Effector memory CD4-positive, alpha-beta T cell (primary cell): Measurements from ENCODE around the gene RPS6KA1.

Experiments
- DNase-seq, 3 donors: peaks; one replicate each; pipeline ENCODE4 v3.0.0-alpha.2; 2020
- H3K27ac ChIP-seq: 2 replicates; pipeline ENCODE4 v1.7.0; 2013; ENCODE audit warnings: mild to moderate bottlenecking, low read length, moderate library complexity; ENCODE audit not compliant: insufficient read depth, poor library complexity, severe bottlenecking
- H3K27me3 ChIP-seq: replicated peaks from 2 replicates; pipeline ENCODE4 v1.7.0; 2013; ENCODE audit warnings: mild to moderate bottlenecking, low read length; ENCODE audit not compliant: insufficient read depth, control insufficient read depth, poor library complexity, severe bottlenecking
- H3K36me3 ChIP-seq: 2 replicates; pipeline ENCODE4 v1.7.0; 2013; ENCODE audit warnings: mild to moderate bottlenecking, low read length, moderate library complexity; ENCODE audit not compliant: control insufficient read depth, insufficient read depth
- H3K4me1 ChIP-seq: 2 replicates; pipeline ENCODE4 v1.7.0; 2013; ENCODE audit warnings: low read length, mild to moderate bottlenecking; ENCODE audit not compliant: control insufficient read depth, insufficient read depth, poor library complexity, severe bottlenecking
- H3K4me3 ChIP-seq: 2 replicates; pipeline ENCODE4 v1.7.0; 2013; ENCODE audit warnings: low read length, low read depth, mild to moderate bottlenecking; ENCODE audit not compliant: insufficient read depth, poor library complexity, severe bottlenecking
- H3K9me3 ChIP-seq: 2 replicates; pipeline ENCODE4 v1.7.0; 2013; ENCODE audit warnings: mild to moderate bottlenecking, low read length, moderate library complexity; ENCODE audit not compliant: control insufficient read depth

The RPS6KA1 gene

DNA sequence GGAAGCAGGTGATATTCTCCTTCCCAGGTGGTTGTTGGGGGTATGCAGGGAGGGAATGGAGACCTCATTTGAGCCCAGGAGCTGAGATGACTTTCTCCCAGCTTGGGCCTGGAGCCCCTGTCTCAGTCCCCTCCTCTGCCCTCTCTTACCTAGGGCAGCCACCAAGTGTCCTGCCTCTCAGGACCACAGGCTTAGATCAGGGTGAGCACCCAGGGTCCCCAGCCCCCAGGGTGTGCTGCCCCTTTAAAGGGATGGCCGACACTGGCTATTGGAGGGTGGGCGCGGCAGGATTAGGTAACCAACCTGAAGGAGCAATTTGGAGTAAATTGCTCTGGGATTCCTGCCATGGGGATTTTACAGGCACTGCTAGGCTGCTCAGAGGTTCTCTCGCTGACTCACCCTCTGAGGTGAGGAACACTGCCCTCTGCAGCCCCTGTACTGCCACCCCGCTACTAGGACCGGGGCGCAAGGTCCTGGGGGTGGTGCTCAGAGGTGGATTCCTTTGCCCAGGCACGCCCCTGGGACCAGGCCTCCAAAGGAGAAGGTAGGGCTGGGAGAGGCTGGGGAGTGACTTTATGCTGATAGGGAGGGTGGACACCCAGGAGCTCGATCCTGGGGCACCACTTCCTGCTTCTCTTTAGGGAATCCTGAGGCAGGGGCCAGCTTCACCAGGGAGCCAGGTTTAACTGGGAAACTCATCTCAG is 1.5 kb downstream of the RPS6KA1 start:
- H3K27ac ChIP-seq: no peak overlapping the region
- H3K4me3 ChIP-seq: no peak overlapping the region
- no peak for DNase-seq
- no peaks in the 10 kb centered on the region for H3K27me3 ChIP-seq
- peaks cover 31% of the 10 kb centered on the region for H3K4me1 ChIP-seq
- no peaks in the 10 kb centered on the region for H3K9me3 ChIP-seq
- H3K36me3 ChIP-seq: no peaks in the 10 kb centered on the region

GRCh38 chr1:26531651-26532131 is 2.1 kb downstream of the RPS6KA1 start:
- no peak overlapping the region for H3K4me3 ChIP-seq
- H3K4me1 ChIP-seq: peaks cover 31% of the 10 kb centered on the region
- H3K9me3 ChIP-seq: no peaks in the 10 kb centered on the region
- no peaks in the 10 kb centered on the region for H3K27me3 ChIP-seq
- no peak overlapping the region for H3K27ac ChIP-seq
- no peaks in the 10 kb centered on the region for H3K36me3 ChIP-seq
- no peak for DNase-seq

- Histone ChIP-seq H3K4me1 (peaks cover 36% of the 10 kb centered on the region), H3K27me3 (no peaks in the 10 kb centered on the region), H3K27ac (no peak overlapping the region), H3K9me3 (no peaks in the 10 kb centered on the region), H3K4me3 (no peak overlapping the region), H3K36me3 (peaks cover 5% of the 10 kb centered on the region)
- DNase-seq: no peak
These were observed 4.5 kb downstream of the RPS6KA1 start for GRCh38 chr1:26533951-26534509.

DNA sequence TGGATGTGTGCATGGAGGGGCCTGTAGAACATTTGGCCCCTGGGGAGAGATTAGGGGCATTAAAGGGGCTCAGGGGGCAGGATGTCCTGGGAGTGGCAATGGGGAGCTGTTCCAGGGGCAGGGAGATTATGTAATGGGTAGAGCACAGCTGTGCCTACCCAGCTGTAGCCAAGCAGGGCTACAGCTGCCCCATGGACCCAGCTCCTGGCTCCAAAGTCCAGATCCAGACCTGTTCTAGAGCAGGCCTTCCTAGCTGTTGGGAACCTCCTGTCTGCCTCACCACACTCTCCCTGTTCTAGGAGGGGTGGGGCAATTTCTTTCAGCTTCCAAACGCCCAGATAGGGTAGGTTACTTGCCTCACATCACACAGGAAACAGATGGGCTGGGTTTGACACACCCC is 5.6 kb downstream of the RPS6KA1 start:
- Histone ChIP-seq H3K4me1 (peaks cover 45% of the 10 kb centered on the region), H3K27ac (no peak overlapping the region), H3K27me3 (no peaks in the 10 kb centered on the region), H3K36me3 (peaks cover 5% of the 10 kb centered on the region), H3K9me3 (no peaks in the 10 kb centered on the region), H3K4me3 (no peak overlapping the region)
- DNase-seq: no peak

DNA sequence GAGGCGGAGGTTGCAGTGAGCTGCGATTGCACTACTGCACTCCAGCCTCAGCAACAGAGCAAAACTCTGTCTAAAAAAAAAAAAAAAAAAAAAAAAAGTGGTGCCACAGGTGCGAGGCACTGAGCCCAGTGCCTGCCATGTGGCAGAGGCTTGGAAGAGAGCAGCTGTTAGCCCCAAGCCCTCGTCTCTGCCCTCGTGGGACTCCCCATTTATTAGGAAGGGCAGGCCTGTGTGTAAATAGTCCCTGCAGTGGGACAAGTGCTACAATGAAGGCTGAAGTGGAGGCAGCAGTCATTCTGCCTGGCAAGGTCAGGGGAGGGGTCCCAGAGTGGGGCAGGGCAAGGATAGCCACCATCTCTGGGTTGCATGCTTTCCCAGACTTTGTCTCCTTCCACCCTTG is 6.5 kb downstream of the RPS6KA1 start:
- H3K9me3 ChIP-seq: no peaks in the 10 kb centered on the region
- no peak overlapping the region for H3K4me3 ChIP-seq
- peaks cover 42% of the 10 kb centered on the region for H3K4me1 ChIP-seq
- peaks cover 5% of the 10 kb centered on the region for H3K36me3 ChIP-seq
- no peaks in the 10 kb centered on the region for H3K27me3 ChIP-seq
- H3K27ac ChIP-seq: no peak overlapping the region
- DNase-seq: no peak

GRCh38 chr1:26536521-26536920 is 7.0 kb downstream of the RPS6KA1 start:
- Histone ChIP-seq H3K9me3 (no peaks in the 10 kb centered on the region), H3K4me3 (no peak overlapping the region), H3K4me1 (peaks cover 41% of the 10 kb centered on the region), H3K27ac (no peak overlapping the region), H3K36me3 (peaks cover 5% of the 10 kb centered on the region), H3K27me3 (no peaks in the 10 kb centered on the region)
- no peak for DNase-seq

GRCh38 chr1:26537951-26538352 is 8.4 kb downstream of the RPS6KA1 start:
- Histone ChIP-seq H3K27ac (no peak overlapping the region), H3K4me3 (no peak overlapping the region), H3K4me1 (peaks cover 55% of the 10 kb centered on the region), H3K36me3 (peaks cover 5% of the 10 kb centered on the region), H3K27me3 (no peaks in the 10 kb centered on the region), H3K9me3 (no peaks in the 10 kb centered on the region)
- no peak for DNase-seq

DNA sequence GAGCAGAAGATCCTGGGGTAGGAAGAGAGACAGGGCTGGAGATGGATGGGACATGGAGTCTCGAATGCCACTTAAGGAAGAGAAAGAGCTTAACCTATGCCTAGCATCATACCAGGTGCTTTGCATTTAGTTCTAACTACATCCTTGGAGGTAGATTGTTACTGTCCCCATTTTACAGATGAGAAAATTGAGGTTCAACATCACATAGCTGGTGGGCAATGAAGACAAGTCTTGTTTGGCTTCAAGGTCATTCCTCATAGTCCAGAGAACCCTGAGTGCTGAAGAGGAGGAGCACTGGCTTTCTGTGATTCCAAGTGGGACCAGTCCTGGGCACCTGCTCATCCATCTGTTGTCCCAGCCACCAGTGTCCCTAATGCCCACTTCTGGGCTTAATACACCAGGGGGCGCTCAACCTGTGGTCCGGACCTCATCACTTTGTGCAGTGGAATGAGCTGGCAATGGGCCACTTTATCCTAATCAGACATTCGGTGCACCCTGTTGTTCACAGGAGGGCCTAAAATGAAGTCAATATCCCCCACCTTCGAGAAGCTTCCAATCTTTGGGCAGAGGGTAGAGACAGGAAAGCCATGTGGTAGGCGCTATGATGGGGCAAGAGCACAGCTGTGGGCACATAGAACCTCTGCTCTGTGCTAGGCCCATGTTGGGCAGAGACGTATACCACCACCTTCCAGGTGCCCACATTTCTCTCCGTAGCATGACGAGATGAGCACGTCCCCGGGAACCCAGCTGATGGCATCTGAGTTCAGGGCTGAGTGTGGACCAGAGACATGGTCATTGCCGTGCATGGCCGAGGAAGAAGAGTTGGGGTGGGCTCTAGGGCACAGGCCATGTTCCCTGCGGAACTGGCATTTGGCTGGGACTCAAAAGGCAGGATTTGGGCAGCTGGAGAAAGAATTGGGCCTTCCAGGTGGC is 9.2 kb downstream of the RPS6KA1 start:
- no peaks in the 10 kb centered on the region for H3K9me3 ChIP-seq
- H3K4me1 ChIP-seq: peaks cover 62% of the 10 kb centered on the region
- H3K27me3 ChIP-seq: no peaks in the 10 kb centered on the region
- peak in 2 of 3 donors; percentile 11 to 45 for DNase-seq
- H3K4me3 ChIP-seq: no peak overlapping the region
- peak overlapping the region; percentile 64 for H3K27ac ChIP-seq
- peaks cover 5% of the 10 kb centered on the region for H3K36me3 ChIP-seq

DNA sequence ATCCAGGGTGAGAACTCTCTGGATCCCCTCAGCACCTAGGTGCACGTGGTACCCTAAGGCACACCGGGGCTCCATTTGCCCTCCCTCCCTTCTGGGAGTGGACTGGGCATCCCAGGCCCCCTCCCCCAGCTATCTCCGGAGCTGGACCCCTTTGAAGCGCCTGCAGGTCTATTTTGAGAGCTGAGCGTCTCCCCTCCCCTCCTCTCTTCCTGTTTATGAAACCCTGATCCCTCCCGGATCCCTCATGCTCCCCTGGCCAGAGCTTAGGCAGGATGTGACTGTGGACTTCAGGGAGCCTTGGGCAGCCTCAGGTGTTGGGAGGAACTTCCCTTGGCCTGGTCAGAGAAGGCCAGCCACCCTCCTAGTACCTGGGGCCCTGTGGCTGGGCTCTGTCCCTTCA is 10.2 kb downstream of the RPS6KA1 start:
- Histone ChIP-seq H3K27me3 (no peaks in the 10 kb centered on the region), H3K9me3 (no peaks in the 10 kb centered on the region), H3K36me3 (peaks cover 5% of the 10 kb centered on the region), H3K4me1 (peaks cover 62% of the 10 kb centered on the region), H3K4me3 (no peak overlapping the region), H3K27ac (peak overlapping the region; percentile 64)
- DNase-seq: no peak

DNA sequence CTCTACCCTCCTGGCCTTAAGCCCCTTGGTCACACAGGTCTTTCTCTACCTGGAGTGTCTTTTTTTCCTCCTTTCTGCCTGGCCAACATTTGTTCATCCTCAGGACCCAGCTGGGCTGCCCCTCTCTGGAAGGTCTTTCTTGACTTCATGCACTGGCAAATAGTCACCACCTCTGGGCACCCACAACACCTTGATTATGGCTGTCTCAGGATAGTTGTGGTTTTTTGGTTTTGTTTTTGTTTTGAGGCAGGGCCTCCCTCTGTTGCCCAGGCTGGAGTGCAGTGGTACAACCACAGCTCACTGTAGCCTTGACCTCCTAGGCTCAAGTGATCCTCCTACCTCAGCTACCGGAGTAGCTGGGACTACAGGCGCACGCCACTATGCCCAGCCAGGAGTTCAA is 10.8 kb downstream of the RPS6KA1 start:
- H3K4me1 ChIP-seq: peaks cover 62% of the 10 kb centered on the region
- peaks cover 5% of the 10 kb centered on the region for H3K36me3 ChIP-seq
- H3K27me3 ChIP-seq: no peaks in the 10 kb centered on the region
- no peaks in the 10 kb centered on the region for H3K9me3 ChIP-seq
- H3K4me3 ChIP-seq: no peak overlapping the region
- DNase-seq: no peak
- H3K27ac ChIP-seq: peak overlapping the region; percentile 64
